ENCODE measurements around the gene MAST1.
A peak's percentile ranks its signal among the peaks of the same experiment; 100 is the strongest.
"Not testable (repeated sequence)": the region's sequence is repeated elsewhere in the genome, so short reads cannot be mapped to it uniquely, and the experiment has no call there.

Gene MAST1

GRCh38 chr19:12838182-12838885 lies at the start of gene MAST1:
Gene MAST1 (plus strand): TSS chr19:12838515. CDS start chr19:12838573, 58 bp downstream.
- DNase-seq: peak; percentile 60 to 67

GRCh38 chr19:12788682-12789097 lies 49.6 kb upstream of the MAST1 start:
- peak; percentile 60 to 69 for DNase-seq

- DNase-seq: peak; percentile 56 to 61
These were observed 49.0 kb upstream of the MAST1 start for GRCh38 chr19:12789098-12789903.

GRCh38 chr19:12789904-12790619 lies 48.3 kb upstream of the MAST1 start:
- peak; percentile 97 for DNase-seq

GRCh38 chr19:12790628-12791344 lies 47.5 kb upstream of the MAST1 start:
- peak in 1 of 2 experiments; percentile 33 for DNase-seq

GRCh38 chr19:12791345-12792050 lies 46.8 kb upstream of the MAST1 start, which contains the start of gene JUNB:
Gene JUNB (plus strand): TSS chr19:12791486. CDS start chr19:12791772, 286 bp downstream.
- DNase-seq: peak; percentile 96 to 97

GRCh38 chr19:12792051-12792852 lies 46.1 kb upstream of the MAST1 start:
- peak; percentile 71 to 76 for DNase-seq

- DNase-seq: no peak
These were observed 45.4 kb upstream of the MAST1 start for GRCh38 chr19:12792853-12793289.

- peak; percentile 91 to 93 for DNase-seq
These were observed 44.8 kb upstream of the MAST1 start for GRCh38 chr19:12793290-12794195.

- no peak for DNase-seq
These were observed 43.9 kb upstream of the MAST1 start for GRCh38 chr19:12794196-12794941.

GRCh38 chr19:12794971-12795381 lies 43.3 kb upstream of the MAST1 start:
- no peak for DNase-seq

- DNase-seq: peak; percentile 69 to 81
These were observed 41.9 kb upstream of the MAST1 start for GRCh38 chr19:12796146-12797071.

GRCh38 chr19:12797141-12797587 lies 41.2 kb upstream of the MAST1 start:
- no peak for DNase-seq

- DNase-seq: not testable (repeated sequence)
These were observed 40.7 kb upstream of the MAST1 start for GRCh38 chr19:12797607-12798006.

GRCh38 chr19:12799742-12800465 lies 38.4 kb upstream of the MAST1 start:
- no peak for DNase-seq

GRCh38 chr19:12800466-12800770 lies 37.9 kb upstream of the MAST1 start:
- DNase-seq: no peak

GRCh38 chr19:12800923-12801465 lies 37.3 kb upstream of the MAST1 start:
- peak; percentile 38 to 50 for DNase-seq

Data from activated CD4-positive, alpha-beta T cell treated with anti-CD3 and anti-CD28 coated beads, Interleukin-2, amount 50 U/mL, for 48 hours (primary cell).